AML-193 (cell line): ENCODE results near the gene RPL7A.
A peak's percentile ranks its signal among the peaks of the same experiment; 100 is the strongest.
"Not testable (repeated sequence)": the region's sequence is repeated elsewhere in the genome, so short reads cannot be mapped to it uniquely, and the experiment has no call there.

ENCODE experiments used
- DNase-seq, 2 experiments: peaks; one replicate each; lab custom pipeline; 2025; lab: John Stamatoyannopoulos, UW

RPL7A gene

GRCh38 chr9:133368249-133368881 lies 20.3 kb downstream of the RPL7A start:
- DNase-seq, result no peak

GRCh38 chr9:133369422-133369821 lies 21.4 kb downstream of the RPL7A start:
- DNase-seq, result no peak

GRCh38 chr9:133369933-133370332 lies 21.9 kb downstream of the RPL7A start:
- no peak for DNase-seq

- no peak for DNase-seq
Measured at GRCh38 chr9:133370685-133371084, 22.7 kb downstream of the RPL7A start.

GRCh38 chr9:133371261-133371711 lies 23.3 kb downstream of the RPL7A start:
- DNase-seq, result no peak

GRCh38 chr9:133372144-133372543 lies 24.1 kb downstream of the RPL7A start:
- no peak for DNase-seq

GRCh38 chr9:133374612-133375115 lies 26.6 kb downstream of the RPL7A start:
- DNase-seq, result peak; percentile 32 to 57

GRCh38 chr9:133375116-133375723 lies 27.2 kb downstream of the RPL7A start:
- peak; percentile 21 to 32 for DNase-seq

GRCh38 chr9:133375724-133376654 lies 28.0 kb downstream of the RPL7A start, which contains the start of the genes STKLD1 and SURF4:
TSS of gene STKLD1 (plus strand) at chr9:133376366. CDS start at chr9:133376474, 108 bp downstream.
TSS of gene SURF4 (minus strand) at chr9:133376060. CDS start at chr9:133375969, 91 bp downstream.
- peak; percentile 87 to 88 for DNase-seq

- DNase-seq, result not testable (repeated sequence)
Measured at GRCh38 chr9:133377280-133377679, 29.3 kb downstream of the RPL7A start.

GRCh38 chr9:133377721-133378216 lies 29.8 kb downstream of the RPL7A start:
- no peak for DNase-seq

- DNase-seq, result no peak
Measured at GRCh38 chr9:133378408-133378962, 30.5 kb downstream of the RPL7A start.

- no peak for DNase-seq
Measured at GRCh38 chr9:133379153-133380086, 31.4 kb downstream of the RPL7A start.

GRCh38 chr9:133380734-133381133 lies 32.7 kb downstream of the RPL7A start:
- no peak for DNase-seq

GRCh38 chr9:133382507-133383141 lies 34.6 kb downstream of the RPL7A start:
- DNase-seq, result no peak

GRCh38 chr9:133383438-133383837 lies 35.4 kb downstream of the RPL7A start:
- DNase-seq, result no peak

- DNase-seq, result no peak
Measured at GRCh38 chr9:133384736-133385321, 36.8 kb downstream of the RPL7A start.

- DNase-seq, result no peak
Measured at GRCh38 chr9:133385452-133385851, 37.4 kb downstream of the RPL7A start.

GRCh38 chr9:133386338-133386737 lies 38.3 kb downstream of the RPL7A start:
- no peak for DNase-seq

GRCh38 chr9:133387680-133388079 lies 39.7 kb downstream of the RPL7A start:
- no peak for DNase-seq
